K562 (cell line): ENCODE results near the gene ZG16B. TPM values are rescaled to one million over a fixed set of nuclear protein-coding genes. Genes with fewer than 3 reads are reported as not detected.
A peak's percentile ranks its signal among the peaks of the same experiment; 100 is the strongest.

Experiments
- CREM ChIP-seq: IDR thresholded peaks from 2 replicates; pipeline ENCODE4 v1.6.1; 2014; ENCODE audit warnings: antibody characterized with exemption, low read depth
- EP400 ChIP-seq: fragments of 450-650 bp; IDR thresholded peaks from 2 replicates; pipeline ENCODE4 v1.6.1; 2017; ENCODE audit warnings: antibody characterized with exemption, mild to moderate bottlenecking, moderate library complexity
- JUND ChIP-seq, 2 experiments: IDR thresholded peaks; 2 replicates in 1 of 2; 3 replicates in 1 of 2; pipeline ENCODE4 v1.6.1; 2011; ENCODE audit warnings: borderline replicate concordance in 2 of 2, low read depth in 2 of 2, low read length in 2 of 2, improper control_type of control experiment in 1 of 2, missing biosample characterization in 1 of 2, missing genetic modification characterization in 1 of 2, missing genetic modification reagents in 1 of 2
- SMARCE1 ChIP-seq: fragments of 450-650 bp; IDR thresholded peaks from 2 replicates; pipeline ENCODE4 v1.7.1; 2016; ENCODE audit warnings: mild to moderate bottlenecking
- polyA plus RNA-seq, 8 experiments: library from polyadenylated mRNA; depleted of rRNA in 4 of 8; stranded (reverse) in 5 of 8; unstranded in 3 of 8; fragments of >200 nt; fragmentation: Nextera tagmentation in 2 of 8; fragmentation: Illumina TruSeq in 1 of 8; extraction: Ambion mirVana in 2 of 8; extraction: Trizol in 1 of 8; gene quantifications; 2 replicates each; pipeline versions ENCODE4 v1.2.1 to v1.2.3, GENCODE V29; 2011 to 2014; ENCODE audit warnings: inconsistent platforms in 1 of 8, missing spikeins in 1 of 8
- total RNA-seq, 7 experiments: library from RNA; depleted of rRNA in 6 of 7; stranded (reverse); fragments of >200 nt in 6 of 7; fragmentation: Illumina TruSeq in 2 of 7; extraction: Trizol in 2 of 7; gene quantifications; 2 replicates each; pipeline versions ENCODE4 v1.2.1 to v1.2.3, GENCODE V29; 2011 to 2021; ENCODE audit warnings: low replicate concordance in 1 of 7
- TF ChIP-seq, protein P1 (sequence below): sonication (generic); formaldehyde crosslinking; IDR thresholded peaks from 2 replicates; pipeline ENCODE4 v1.8.0; 2023; ENCODE audit warnings: missing genetic modification reagents, mild to moderate bottlenecking, borderline replicate concordance
- TF ChIP-seq, protein P2 (sequence below), 2 experiments: fragments of 150-350 bp in 1 of 2; IDR thresholded peaks; 2 replicates each; pipeline ENCODE4 v1.6.1; 2012 to 2016; ENCODE audit warnings: low read depth in 2 of 2, low read length in 2 of 2, mild to moderate bottlenecking in 1 of 2, moderate library complexity in 1 of 2
- TF ChIP-seq, protein P3 (sequence below), 2 experiments: IDR thresholded peaks in 1 of 2; conservative IDR thresholded peaks in 1 of 2; 2 replicates each; pipeline ENCODE4 v1.6.1; 2016; ENCODE audit warnings: low read depth in 2 of 2, mild to moderate bottlenecking in 1 of 2, missing compliant biosample characterization in 1 of 2, missing genetic modification characterization in 1 of 2, moderate library complexity in 1 of 2
- TF ChIP-seq, protein P4 (sequence below): fragments of 250-450 bp; sonication (Bioruptor Pico); IDR thresholded peaks from 2 replicates; pipeline ENCODE4 v1.4.0; 2020; ENCODE audit warnings: mild to moderate bottlenecking, moderate library complexity, borderline replicate concordance

Gene ZG16B
- total and polyA plus RNA-seq, 9 of the 15 experiments (the other 6 are each of a cell fraction or from before 2014, with no cell fraction given) = 0.25 to 0.43 (median 0.34) TPM; not detected in 5

DNA sequence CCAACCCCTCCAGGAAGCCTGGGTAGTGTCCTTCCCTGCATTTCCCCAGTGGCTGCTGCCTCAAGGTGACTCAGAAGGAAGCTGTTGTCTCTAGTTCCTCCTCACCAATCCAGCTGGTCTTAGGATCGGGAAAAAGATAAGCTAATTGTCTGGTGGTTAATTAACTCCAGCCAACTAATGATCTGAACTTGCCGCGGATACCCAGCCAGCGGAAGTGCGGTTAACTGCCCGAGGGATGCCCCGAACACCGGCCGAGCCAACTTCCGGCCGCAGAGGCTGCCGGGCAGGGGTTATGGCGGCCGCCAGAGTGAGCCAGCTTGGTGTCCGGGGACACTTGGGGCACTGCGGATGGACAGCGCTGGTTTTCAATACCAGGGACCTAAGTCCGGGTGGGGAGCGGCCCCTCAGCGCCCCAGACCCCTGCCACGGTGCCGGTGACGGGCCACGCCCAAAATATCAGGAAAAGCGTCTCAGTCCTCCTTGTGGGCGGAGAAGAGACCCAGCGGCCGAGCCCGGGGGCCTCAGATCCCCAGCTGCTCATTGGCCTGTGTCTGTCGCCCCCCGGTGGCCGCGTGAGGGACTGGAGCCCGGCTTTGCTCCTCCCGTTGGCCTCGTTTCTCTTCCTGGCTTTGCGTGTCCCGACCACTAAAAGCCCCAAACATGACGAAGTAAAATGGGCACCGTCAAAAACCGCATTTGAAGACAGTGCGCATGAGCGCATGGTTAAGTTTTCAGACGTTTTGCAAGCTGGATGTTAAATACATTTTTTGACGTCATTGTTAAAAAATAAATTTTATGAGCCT is 38.1 kb downstream of the ZG16B start (continued):
- TF ChIP-seq, protein P1, sequence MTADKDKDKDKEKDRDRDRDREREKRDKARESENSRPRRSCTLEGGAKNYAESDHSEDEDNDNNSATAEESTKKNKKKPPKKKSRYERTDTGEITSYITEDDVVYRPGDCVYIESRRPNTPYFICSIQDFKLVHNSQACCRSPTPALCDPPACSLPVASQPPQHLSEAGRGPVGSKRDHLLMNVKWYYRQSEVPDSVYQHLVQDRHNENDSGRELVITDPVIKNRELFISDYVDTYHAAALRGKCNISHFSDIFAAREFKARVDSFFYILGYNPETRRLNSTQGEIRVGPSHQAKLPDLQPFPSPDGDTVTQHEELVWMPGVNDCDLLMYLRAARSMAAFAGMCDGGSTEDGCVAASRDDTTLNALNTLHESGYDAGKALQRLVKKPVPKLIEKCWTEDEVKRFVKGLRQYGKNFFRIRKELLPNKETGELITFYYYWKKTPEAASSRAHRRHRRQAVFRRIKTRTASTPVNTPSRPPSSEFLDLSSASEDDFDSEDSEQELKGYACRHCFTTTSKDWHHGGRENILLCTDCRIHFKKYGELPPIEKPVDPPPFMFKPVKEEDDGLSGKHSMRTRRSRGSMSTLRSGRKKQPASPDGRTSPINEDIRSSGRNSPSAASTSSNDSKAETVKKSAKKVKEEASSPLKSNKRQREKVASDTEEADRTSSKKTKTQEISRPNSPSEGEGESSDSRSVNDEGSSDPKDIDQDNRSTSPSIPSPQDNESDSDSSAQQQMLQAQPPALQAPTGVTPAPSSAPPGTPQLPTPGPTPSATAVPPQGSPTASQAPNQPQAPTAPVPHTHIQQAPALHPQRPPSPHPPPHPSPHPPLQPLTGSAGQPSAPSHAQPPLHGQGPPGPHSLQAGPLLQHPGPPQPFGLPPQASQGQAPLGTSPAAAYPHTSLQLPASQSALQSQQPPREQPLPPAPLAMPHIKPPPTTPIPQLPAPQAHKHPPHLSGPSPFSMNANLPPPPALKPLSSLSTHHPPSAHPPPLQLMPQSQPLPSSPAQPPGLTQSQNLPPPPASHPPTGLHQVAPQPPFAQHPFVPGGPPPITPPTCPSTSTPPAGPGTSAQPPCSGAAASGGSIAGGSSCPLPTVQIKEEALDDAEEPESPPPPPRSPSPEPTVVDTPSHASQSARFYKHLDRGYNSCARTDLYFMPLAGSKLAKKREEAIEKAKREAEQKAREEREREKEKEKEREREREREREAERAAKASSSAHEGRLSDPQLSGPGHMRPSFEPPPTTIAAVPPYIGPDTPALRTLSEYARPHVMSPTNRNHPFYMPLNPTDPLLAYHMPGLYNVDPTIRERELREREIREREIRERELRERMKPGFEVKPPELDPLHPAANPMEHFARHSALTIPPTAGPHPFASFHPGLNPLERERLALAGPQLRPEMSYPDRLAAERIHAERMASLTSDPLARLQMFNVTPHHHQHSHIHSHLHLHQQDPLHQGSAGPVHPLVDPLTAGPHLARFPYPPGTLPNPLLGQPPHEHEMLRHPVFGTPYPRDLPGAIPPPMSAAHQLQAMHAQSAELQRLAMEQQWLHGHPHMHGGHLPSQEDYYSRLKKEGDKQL = no peak
- TF ChIP-seq JUND (IDR thresholded peaks at IDR 0.05; ENCODE audit: borderline replicate concordance, low read depth, low read length) (peak; percentile 43), JUND (tag; IDR thresholded peaks at IDR 0.05; ENCODE audit: borderline replicate concordance, low read depth, low read length) (no peak; the same call in 2 of the 3 replicates), EP400 (peak; percentile 90), CREM (peak; percentile 74), SMARCE1 (peak; percentile 30; the same call in 1 of the 2 replicates)
- TF ChIP-seq, protein P2, sequence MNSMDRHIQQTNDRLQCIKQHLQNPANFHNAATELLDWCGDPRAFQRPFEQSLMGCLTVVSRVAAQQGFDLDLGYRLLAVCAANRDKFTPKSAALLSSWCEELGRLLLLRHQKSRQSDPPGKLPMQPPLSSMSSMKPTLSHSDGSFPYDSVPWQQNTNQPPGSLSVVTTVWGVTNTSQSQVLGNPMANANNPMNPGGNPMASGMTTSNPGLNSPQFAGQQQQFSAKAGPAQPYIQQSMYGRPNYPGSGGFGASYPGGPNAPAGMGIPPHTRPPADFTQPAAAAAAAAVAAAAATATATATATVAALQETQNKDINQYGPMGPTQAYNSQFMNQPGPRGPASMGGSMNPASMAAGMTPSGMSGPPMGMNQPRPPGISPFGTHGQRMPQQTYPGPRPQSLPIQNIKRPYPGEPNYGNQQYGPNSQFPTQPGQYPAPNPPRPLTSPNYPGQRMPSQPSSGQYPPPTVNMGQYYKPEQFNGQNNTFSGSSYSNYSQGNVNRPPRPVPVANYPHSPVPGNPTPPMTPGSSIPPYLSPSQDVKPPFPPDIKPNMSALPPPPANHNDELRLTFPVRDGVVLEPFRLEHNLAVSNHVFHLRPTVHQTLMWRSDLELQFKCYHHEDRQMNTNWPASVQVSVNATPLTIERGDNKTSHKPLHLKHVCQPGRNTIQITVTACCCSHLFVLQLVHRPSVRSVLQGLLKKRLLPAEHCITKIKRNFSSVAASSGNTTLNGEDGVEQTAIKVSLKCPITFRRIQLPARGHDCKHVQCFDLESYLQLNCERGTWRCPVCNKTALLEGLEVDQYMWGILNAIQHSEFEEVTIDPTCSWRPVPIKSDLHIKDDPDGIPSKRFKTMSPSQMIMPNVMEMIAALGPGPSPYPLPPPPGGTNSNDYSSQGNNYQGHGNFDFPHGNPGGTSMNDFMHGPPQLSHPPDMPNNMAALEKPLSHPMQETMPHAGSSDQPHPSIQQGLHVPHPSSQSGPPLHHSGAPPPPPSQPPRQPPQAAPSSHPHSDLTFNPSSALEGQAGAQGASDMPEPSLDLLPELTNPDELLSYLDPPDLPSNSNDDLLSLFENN (IDR thresholded peaks at IDR 0.05; ENCODE audit: low read depth in 2 of 2, low read length in 2 of 2) = no peak
- TF ChIP-seq, protein P3, sequence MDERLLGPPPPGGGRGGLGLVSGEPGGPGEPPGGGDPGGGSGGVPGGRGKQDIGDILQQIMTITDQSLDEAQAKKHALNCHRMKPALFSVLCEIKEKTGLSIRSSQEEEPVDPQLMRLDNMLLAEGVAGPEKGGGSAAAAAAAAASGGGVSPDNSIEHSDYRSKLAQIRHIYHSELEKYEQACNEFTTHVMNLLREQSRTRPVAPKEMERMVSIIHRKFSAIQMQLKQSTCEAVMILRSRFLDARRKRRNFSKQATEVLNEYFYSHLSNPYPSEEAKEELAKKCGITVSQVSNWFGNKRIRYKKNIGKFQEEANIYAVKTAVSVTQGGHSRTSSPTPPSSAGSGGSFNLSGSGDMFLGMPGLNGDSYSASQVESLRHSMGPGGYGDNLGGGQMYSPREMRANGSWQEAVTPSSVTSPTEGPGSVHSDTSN (CRISPR knock-in tag; IDR thresholded peaks at IDR 0.05; ENCODE audit: low read depth) = no peak
- TF ChIP-seq, protein P3 (tag; conservative IDR thresholded peaks at IDR 0.05; ENCODE audit: low read depth) = no peak
- TF ChIP-seq, protein P4, sequence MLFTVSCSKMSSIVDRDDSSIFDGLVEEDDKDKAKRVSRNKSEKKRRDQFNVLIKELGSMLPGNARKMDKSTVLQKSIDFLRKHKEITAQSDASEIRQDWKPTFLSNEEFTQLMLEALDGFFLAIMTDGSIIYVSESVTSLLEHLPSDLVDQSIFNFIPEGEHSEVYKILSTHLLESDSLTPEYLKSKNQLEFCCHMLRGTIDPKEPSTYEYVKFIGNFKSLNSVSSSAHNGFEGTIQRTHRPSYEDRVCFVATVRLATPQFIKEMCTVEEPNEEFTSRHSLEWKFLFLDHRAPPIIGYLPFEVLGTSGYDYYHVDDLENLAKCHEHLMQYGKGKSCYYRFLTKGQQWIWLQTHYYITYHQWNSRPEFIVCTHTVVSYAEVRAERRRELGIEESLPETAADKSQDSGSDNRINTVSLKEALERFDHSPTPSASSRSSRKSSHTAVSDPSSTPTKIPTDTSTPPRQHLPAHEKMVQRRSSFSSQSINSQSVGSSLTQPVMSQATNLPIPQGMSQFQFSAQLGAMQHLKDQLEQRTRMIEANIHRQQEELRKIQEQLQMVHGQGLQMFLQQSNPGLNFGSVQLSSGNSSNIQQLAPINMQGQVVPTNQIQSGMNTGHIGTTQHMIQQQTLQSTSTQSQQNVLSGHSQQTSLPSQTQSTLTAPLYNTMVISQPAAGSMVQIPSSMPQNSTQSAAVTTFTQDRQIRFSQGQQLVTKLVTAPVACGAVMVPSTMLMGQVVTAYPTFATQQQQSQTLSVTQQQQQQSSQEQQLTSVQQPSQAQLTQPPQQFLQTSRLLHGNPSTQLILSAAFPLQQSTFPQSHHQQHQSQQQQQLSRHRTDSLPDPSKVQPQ (CRISPR knock-in tag) = no peak
